SU-DHL-6 (cell line): ENCODE measurements around the gene SLC9A7.

Experiments
- EZH2phosphoT487 ChIP-seq: fragments of 200-600 bp; sonication (generic), shearing (Covaris generic); conservative IDR thresholded peaks from 2 replicates; pipeline ENCODE4 v1.6.1; 2018; ENCODE audit warnings: mild to moderate bottlenecking, antibody characterized with exemption, low read length, moderate library complexity, mixed read lengths
- TF ChIP-seq, protein P1 (sequence below): fragments of 200-600 bp; sonication (generic); IDR thresholded peaks from one replicate; pipeline ENCODE4 v1.5.1; 2017; ENCODE audit warnings: antibody characterized with exemption, mild to moderate bottlenecking, low read length, moderate library complexity; ENCODE audit not compliant: insufficient read depth, poor library complexity, severe bottlenecking

DNA sequence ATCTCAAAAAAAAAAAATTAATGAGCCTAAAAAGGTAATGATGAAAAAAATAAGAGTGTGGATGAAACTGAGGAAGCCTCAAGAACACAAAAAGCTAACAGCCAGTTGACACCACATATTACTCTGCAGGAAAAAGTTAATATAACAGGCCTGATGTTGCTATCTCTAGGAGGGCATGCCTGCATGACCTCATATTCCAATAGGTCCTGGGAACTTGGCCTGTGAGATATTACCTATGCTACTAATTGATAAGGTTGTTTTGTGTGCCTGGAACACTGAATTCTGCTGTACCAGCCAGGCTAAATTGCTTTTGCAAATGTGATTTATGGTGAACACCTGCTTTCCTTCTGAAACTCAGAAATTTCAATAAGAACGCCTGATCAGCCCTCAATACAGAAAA lies 15.9 kb downstream of the SLC9A7 start:
- TF ChIP-seq, protein P1, sequence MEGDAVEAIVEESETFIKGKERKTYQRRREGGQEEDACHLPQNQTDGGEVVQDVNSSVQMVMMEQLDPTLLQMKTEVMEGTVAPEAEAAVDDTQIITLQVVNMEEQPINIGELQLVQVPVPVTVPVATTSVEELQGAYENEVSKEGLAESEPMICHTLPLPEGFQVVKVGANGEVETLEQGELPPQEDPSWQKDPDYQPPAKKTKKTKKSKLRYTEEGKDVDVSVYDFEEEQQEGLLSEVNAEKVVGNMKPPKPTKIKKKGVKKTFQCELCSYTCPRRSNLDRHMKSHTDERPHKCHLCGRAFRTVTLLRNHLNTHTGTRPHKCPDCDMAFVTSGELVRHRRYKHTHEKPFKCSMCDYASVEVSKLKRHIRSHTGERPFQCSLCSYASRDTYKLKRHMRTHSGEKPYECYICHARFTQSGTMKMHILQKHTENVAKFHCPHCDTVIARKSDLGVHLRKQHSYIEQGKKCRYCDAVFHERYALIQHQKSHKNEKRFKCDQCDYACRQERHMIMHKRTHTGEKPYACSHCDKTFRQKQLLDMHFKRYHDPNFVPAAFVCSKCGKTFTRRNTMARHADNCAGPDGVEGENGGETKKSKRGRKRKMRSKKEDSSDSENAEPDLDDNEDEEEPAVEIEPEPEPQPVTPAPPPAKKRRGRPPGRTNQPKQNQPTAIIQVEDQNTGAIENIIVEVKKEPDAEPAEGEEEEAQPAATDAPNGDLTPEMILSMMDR, result no peak
- TF ChIP-seq EZH2phosphoT487, result no peak
